Stimulated activated CD4-positive, alpha-beta T cell treated with anti-CD3 and anti-CD28 coated beads, Interleukin-12 subunit alpha, Interleukin-12 subunit beta, amount 100 ng/mL, for 24 hours (primary cell): Measurements from ENCODE around the gene SHC1.
A peak's percentile ranks its signal among the peaks of the same experiment; 100 is the strongest.

Source experiments
- DNase-seq, 2 experiments: peaks; one replicate each; pipeline ENCODE4 v3.0.0-alpha.2; 2020; ENCODE audit warnings: low read depth in 2 of 2

Gene SHC1

DNA sequence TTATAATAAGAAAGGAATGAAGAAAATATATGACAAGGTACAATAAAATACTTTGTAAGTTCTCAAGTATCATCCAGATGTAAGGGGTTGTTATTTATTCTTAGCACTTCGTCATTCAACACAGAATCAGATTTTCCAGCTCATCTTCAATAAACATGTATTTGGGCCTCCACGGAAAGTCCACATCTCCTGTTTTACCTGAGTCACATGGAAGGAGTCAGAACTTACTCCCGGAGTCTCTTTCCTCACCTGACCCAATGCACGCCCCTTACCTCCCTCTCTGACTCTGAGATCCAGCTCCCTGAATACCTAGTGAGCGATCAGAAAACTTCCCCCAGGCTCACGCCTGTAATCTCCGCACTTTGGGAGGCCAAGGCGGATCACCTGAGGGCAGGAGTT lies 32.6 kb downstream of the SHC1 start:
- no peak for DNase-seq

DNA sequence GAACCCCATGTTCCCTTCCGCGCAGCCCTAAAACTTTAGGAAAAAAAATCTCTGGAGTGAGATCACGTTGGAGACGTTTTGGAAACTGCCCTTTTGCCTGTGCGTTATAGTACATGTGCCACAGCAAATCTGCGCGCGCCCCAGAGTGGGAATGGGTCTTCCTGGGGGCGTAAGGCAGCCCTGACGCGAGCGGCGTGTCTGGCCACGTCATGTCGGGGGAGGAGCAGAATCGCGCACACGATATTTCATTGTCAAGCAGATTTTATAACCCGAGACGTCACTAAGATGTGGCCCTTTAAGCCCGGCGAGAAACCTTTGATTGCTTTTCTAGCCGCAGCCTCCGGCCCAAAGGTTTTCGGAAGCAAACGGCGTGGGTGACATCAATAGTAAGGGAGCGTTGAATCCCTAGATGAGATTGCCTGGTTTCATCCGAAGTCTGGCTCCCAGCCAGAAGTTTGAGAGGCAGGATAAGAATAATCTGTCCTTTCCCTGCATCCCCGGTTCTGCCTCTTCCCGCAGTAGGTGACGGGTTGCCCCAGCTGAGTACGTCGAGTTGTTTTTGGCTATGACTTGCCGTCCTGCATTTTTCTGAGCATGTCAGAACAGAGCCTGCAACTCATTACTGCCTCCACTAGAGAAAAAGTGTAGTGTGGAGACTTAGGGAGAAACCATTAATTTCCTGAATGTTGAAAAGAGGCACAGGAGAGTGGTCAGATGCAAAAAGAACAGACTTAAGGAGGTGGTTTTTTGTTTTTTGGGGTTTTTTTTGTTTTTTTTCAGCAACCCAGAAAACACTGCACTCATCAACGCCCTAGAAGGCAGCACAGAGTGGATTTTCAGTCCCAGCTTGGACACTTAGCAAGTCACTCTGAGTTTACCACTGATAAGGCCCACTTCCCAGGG lies 33.2 kb downstream of the SHC1 start:
- DNase-seq: peak; percentile 76 to 87

DNA sequence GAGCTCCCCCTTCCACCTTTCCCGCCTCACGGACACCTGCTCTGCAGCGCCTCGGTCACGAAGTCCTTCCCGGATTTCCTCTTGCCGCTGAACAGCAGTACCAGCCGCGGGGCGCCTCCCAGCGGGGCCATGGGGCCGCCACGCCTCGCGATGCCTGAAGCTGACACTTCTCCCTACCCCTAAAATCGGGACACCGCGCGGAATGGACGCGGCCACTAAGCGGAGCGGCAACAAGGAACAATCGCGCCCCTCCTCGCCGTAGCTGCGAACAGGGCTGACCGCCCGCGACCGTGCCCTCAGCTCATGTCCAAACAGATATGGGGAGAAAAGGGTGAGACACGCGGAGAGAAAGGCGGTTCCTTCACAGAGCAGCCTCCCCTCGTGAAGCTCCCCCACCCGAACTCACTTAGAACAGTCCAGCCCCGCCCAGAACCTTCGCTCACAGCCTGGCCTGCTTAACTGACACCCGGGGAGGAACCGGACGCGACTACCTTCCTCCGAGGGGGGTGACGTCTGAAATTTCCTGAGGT lies 33.9 kb downstream of the SHC1 start, which contains the start of gene PMVK:
Gene PMVK (minus strand): TSS at position 165 of the 530 bp plus-strand sequence. CDS start 34 bp downstream, at position 131.
- DNase-seq: peak; percentile 85 to 93

DNA sequence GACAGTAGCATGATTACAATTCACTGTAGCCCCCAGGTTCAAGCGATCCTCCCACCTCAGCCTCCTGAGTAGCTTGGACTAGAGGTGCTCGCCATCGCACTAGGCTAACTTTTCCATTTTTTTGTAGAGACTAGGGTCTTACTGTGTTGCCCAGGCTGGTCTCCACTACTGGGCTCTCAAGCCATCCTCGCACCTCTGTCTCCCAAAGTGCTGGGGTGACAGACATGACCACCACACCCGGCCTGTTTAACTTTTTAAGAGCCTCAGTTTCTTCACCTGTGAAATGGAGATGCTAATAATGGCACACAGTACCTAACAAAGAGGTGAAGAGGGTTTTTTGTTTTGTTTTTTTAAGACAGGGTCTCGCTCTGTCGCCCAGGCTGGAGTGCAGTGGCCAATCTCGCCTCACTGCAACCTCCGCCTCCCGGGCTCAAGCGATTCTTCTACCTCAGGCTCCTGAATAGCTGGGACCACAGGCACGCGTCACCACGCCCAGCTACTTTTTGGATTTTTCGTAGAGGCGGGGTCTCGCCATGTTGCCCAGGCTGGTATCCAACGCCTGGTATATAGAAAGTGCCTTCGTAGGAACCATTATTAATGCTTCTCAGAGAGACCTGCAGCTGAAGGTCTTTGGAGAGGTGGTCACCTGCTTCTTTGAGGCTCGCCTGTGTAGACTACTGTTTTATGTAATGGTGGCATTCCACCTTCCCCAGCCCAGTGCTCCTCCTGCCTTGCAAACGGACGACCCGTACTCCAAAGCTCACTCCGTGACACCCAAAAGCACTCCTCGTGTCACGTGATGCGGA lies 34.6 kb downstream of the SHC1 start:
- DNase-seq: no peak

DNA sequence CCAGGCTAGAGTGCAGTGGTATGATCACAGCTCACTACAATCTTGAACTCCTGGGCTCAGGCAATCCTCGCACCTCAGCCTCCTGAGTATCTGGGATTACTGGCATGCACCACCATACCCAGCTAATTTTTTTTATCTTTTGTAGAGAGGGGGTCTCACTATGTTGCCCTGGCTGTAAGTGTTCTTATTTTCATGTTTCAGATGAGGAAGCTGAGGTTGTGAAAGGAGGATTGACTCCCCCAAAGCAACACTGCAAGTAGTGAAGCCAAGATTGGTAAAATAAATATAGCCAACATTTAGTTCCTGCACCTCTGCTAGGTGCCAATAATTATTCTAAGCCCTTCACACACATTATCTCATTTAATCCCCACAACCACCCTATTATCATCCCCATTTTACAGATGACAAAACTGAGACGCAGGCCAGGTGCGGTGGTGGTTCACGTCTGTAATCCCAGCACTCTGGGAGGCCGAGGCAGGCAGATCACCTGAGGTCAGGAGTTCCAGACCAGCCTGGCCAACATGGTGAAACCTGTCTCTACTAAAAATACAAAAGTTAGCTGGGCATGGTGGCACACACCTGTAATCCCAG lies 36.1 kb downstream of the SHC1 start:
- no peak for DNase-seq

DNA sequence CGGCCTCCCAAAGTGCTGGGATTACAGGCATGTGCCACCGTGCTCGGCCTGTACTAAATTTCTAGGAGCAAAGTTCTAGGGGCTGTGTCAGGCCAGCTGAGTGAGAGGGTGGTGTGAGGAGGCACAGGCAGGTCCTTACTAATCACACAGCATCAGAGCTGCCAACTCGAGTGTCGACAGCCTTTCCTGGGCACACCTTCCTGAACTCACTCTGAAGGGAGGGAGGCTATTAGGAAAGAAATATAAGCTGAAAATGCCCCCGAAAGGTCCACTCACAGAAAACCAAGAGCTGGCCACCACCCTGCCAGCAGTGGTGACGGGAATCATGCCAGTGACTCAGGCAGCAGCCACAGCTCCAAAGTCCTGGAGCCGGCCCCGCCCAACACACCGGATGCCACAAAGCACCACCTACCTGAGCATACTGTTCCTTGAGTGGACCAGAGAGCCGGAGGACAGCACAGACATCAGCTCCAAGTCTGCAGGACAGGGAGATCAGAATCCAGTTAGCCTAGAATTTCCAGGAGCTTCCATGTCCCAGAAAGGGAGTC lies 38.5 kb downstream of the SHC1 start:
- no peak for DNase-seq

DNA sequence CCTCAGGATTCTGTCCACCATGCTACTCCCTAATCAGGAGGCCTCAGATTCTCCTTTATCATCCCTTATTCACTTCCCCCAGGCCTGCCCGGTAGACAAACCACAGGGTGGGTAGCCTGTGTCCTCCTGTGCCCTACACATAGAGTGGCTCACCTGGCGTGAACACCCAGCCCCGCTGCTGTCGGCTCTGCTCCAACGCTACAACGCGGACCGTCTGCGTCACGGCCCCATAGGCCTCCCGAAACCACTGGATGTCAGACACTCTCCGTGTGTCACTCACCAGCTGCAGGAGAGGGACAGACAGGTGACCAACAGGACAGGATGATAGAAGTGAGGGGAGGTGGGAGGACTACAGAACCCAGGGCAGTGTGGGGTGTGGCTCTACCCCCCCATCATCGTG lies 44.3 kb downstream of the SHC1 start:
- no peak for DNase-seq

DNA sequence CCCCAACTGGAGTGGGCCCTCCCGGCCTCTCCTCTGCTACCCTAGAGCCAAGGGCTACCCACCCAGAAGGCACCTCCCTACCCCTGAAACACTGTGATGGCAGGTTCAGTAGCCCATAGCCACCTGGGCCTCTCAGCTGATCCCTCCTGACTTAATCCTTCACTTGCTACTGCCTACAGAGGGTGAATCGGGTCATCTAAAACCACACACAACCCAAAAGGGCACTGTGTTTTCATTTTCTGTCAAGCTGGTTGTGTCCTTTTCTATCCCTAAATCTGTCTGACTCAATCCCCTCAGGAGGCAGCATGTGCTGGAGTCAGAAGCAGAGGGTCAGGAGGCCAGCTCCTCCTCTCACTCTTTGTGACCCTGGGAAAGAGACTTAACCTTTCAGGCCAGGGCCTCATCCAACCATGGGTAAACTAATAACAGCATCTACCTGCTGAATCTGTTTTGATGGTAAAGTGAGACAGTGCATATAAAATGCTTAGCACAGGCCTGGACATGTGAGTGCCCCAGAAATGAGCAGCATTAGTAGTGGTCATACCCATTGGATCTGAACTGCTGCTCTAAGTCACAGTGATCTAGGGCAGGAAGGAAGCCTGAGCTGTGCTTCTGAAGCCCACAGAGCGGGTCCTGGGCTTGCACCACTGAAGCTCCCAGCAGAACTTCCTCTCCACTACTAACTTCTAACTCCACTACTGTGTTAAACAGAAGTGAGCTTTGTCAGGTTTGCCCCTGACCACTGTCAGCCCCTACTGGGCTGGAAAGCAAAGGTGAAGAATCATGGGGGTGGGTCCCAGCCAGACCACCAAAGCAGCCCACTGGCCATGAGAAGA lies 45.0 kb downstream of the SHC1 start:
- DNase-seq: no peak

DNA sequence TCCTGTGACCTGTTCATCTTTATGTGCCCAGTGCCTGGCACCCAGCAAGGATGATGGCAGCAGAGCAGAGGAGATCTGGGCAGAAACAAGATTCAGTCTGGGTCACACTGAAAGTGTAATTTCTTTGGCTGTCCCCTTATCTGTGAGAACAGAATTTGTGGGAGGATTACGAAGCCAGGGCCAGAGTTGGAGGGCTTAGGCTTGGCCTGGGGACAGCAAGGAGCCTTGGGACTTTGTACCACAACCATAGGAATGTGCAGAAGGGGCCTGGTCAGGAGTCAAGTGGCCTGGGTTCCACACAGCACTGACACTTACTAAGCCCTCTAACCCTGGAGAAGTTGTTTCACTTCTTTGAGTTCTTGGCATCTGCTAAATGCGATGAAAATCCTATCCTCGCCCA lies 46.9 kb downstream of the SHC1 start:
- no peak for DNase-seq

DNA sequence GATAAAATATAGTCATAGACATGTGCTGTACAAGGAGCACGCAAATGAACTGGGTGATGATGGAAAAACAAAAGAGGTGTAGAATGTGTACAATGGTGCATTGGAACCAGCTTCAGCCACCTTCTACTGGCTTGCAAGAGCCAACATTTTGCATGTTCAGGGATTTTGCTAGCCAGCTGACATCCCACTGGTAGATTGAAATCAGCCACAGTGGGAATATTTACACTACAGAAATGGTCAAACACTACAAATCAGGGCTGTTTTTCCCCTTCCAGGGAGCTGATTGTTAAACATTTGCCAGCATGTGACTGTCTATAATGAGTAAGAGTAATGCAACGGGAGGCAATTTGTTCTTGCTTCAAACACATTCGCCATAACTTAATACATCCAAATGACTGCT lies 57.3 kb downstream of the SHC1 start:
- no peak for DNase-seq

DNA sequence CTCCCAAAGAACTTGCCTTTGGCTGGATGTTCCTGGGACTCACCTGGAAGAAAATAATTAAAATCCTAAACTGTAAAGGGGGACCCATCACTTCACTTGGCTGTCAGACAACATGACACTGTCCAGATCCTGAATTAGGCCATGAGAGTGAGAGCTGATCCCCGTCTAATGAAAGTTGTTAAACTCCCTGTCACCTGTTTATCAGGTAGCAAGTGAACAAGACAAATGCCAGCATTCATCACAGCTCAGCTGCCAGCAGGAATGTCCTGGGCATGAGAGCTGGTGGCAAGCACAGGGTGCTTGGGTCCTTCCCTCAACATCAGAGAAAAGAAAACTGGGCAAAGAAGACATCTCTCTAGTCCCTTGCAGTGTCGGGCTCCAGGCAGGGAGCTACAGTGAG lies 57.8 kb downstream of the SHC1 start:
- DNase-seq: no peak
